ENCODE data around the gene PGBD2. TPM values are rescaled to one million over a fixed set of nuclear protein-coding genes. Genes with fewer than 3 reads are reported as not detected.

Gene PGBD2
- total RNA-seq, 1 experiment from 2014 or later, result 5.3 TPM

DNA sequence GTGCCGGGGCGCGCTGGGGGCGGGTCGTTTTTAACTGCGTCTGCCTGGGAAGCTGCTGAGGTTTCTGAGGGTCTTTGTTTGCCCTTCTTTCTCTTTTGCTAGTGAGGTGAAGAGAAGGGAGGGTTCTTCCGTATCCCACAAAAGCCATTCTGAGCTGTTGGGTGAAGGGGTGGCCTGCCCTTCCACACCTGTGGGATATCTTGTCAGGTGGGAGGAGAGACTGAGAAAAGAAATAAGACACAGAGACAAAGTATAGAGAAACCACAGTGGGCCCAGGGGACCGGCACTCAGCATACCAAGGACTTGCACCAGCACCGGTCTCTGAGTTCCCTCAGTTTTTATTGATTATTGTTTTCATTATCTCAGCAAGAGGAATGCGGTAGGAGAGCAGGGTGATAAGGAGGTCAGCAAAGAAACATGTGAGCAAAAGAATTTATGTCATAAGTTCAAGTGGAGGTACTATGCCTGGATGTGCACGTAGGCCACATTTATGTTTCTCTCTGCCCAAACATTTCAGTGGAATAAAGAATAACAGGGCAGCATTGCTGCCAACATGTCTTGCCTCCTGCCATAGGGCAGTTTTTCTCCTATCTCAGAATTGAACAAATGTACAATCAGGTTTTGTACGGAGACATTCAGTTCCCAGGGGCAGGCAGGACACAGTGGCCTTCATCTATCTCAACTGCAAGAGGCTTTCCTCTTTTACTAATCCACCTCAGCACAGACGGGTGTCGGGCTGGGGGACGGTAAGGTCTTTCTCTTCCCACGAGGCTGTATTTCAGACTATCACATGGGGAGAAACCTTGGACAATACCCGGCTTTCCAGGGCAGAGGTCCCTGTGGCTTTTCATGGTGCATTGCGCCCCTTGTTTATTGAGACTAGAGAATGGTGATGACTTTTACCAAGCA lies 972 bp downstream of the PGBD2 start:
- Histone ChIP-seq H3K9me2 (ENCODE audit: insufficient read depth) (no peaks in the 10 kb centered on the region), H3K79me2 (ENCODE audit: low read depth) (peaks cover 16% of the 10 kb centered on the region; the same call in 1 of the 2 replicates), H3K36me3 (ENCODE audit: low read depth) (no peaks in the 10 kb centered on the region), H3K27me3 (ENCODE audit: insufficient read depth, low read depth) (no peaks in the 10 kb centered on the region), H3K4me3 (peak overlapping the region; percentile 70), H3K4me1 (replicated peaks; ENCODE audit: insufficient read depth) (no peaks in the 10 kb centered on the region), H3K27ac (peak overlapping the region; percentile 58), H3K9me3 (ENCODE audit: insufficient read depth, low read depth) (no peaks in the 10 kb centered on the region), H3K4me2 (peak overlapping the region; percentile 79), H2AFZ (peak overlapping the region; percentile 91), H3F3A (ENCODE audit: insufficient read depth, low read depth) (no peaks in the 10 kb centered on the region), H4K20me1 (ENCODE audit: insufficient read depth) (no peaks in the 10 kb centered on the region)
- CTCF ChIA-PET, result interaction anchor here (0.7 kb wide), 2 partner anchors 34 to 81 kb away, joined by 4 to 6 read pairs; no protein-coding TSS in a partner anchor
- intact Hi-C loops (cut with micrococcal nuclease; ENCODE audit: unreplicated experiment), result loop anchor here (1.0 to 2.0 kb wide), 4 partner anchors 33 to 81 kb away; partner anchors contain the start of genes ZNF672 and ZNF692
- BruUV-seq (replicated peaks), result TSS peak; percentile 60
- POLR2A ChIA-PET (ENCODE audit: unreplicated experiment), result interaction anchor here (0.7 kb wide), 1 partner anchor 49 kb away, joined by 9 read pairs; no protein-coding TSS in a partner anchor
- no peak for DNase-seq
- TF ChIP-seq, protein P1, sequence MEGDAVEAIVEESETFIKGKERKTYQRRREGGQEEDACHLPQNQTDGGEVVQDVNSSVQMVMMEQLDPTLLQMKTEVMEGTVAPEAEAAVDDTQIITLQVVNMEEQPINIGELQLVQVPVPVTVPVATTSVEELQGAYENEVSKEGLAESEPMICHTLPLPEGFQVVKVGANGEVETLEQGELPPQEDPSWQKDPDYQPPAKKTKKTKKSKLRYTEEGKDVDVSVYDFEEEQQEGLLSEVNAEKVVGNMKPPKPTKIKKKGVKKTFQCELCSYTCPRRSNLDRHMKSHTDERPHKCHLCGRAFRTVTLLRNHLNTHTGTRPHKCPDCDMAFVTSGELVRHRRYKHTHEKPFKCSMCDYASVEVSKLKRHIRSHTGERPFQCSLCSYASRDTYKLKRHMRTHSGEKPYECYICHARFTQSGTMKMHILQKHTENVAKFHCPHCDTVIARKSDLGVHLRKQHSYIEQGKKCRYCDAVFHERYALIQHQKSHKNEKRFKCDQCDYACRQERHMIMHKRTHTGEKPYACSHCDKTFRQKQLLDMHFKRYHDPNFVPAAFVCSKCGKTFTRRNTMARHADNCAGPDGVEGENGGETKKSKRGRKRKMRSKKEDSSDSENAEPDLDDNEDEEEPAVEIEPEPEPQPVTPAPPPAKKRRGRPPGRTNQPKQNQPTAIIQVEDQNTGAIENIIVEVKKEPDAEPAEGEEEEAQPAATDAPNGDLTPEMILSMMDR (conservative IDR thresholded peaks at IDR 0.05), result no peak
- no peak for TF ChIP-seq EZH2 (IDR thresholded peaks at IDR 0.05; ENCODE audit: low read depth)

DNA sequence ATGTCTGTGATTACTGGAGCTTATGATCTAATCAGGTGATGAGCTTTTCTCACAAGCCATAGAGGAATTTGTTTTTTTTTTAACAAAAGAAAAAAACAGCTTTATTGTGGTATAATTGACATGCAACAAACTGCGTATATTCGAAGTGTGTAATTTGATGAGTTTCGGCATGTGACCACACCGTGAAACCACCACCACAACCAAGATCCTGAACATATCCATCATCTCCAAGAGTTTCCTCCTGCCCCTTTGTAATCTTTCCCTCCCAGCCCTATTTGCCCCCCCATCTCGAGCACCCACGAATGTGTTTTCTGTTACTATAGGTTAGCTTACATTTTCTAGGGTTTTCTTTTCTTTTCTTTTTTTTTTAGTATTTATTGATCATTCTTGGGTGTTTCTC lies 4.7 kb downstream of the PGBD2 start:
- Histone ChIP-seq H3K27ac (no peak overlapping the region), H3F3A (ENCODE audit: insufficient read depth, low read depth) (no peaks in the 10 kb centered on the region), H3K27me3 (ENCODE audit: insufficient read depth, low read depth) (no peaks in the 10 kb centered on the region), H3K9me2 (ENCODE audit: insufficient read depth) (no peaks in the 10 kb centered on the region), H3K4me2 (no peak overlapping the region), H4K20me1 (ENCODE audit: insufficient read depth) (no peaks in the 10 kb centered on the region), H2AFZ (no peak overlapping the region), H3K4me3 (no peak overlapping the region), H3K4me1 (replicated peaks; ENCODE audit: insufficient read depth) (no peaks in the 10 kb centered on the region), H3K36me3 (ENCODE audit: low read depth) (no peaks in the 10 kb centered on the region), H3K9me3 (ENCODE audit: insufficient read depth, low read depth) (no peaks in the 10 kb centered on the region), H3K79me2 (ENCODE audit: low read depth) (peaks cover 16% of the 10 kb centered on the region; the same call in 1 of the 2 replicates)
- no peak for TF ChIP-seq EZH2 (IDR thresholded peaks at IDR 0.05; ENCODE audit: low read depth)
- TF ChIP-seq, protein P1 (conservative IDR thresholded peaks at IDR 0.05), result no peak
- no peak for DNase-seq
- ChIA-PET POLR2A (ENCODE audit: unreplicated experiment) (interaction anchor here (0.6 kb wide), 1 partner anchor 29 kb away, joined by 4 read pairs; no protein-coding TSS in a partner anchor), CTCF (no interaction called here)
- intact Hi-C loops (cut with micrococcal nuclease; ENCODE audit: unreplicated experiment), result no loop called here
- no TSS peak for BruUV-seq (replicated peaks)

DNA sequence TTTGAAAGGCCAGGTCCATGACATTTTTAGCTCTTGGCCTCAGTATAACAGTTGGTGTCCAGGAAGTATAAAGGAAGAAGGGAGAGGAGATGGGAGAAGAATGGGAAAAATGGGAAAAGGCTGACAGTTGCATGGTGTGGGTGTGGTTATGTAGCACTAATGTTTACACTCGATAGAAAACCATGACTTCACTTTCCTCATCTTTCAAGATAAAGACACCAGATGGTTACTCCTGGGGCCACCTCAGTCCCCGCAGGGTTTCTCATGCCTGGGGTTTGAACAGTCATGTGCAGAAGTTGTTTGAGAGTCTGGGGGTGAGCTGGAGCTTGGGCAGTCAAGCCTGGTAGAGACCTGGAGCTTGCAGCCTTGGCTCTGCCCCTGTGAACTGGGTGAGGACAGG lies 7.9 kb downstream of the PGBD2 start:
- POLR2A ChIA-PET (ENCODE audit: unreplicated experiment), result no interaction called here
- no peaks in the 10 kb centered on the region for H3K9me2 ChIP-seq (ENCODE audit: insufficient read depth)
- no peak overlapping the region for H3K4me2 ChIP-seq
- no peaks in the 10 kb centered on the region for H4K20me1 ChIP-seq (ENCODE audit: insufficient read depth)
- H3K79me2 ChIP-seq (ENCODE audit: low read depth), result no peaks in the 10 kb centered on the region
- CTCF ChIA-PET, result no interaction called here
- H3K4me3 ChIP-seq, result no peak overlapping the region
- H2AFZ ChIP-seq, result no peak overlapping the region
- no peaks in the 10 kb centered on the region for H3F3A ChIP-seq (ENCODE audit: insufficient read depth, low read depth)
- no peaks in the 10 kb centered on the region; the same call in 1 of the 2 replicates for H3K36me3 ChIP-seq (ENCODE audit: low read depth)
- intact Hi-C loops (cut with micrococcal nuclease; ENCODE audit: unreplicated experiment), result no loop called here
- no peaks in the 10 kb centered on the region for H3K4me1 ChIP-seq (replicated peaks; ENCODE audit: insufficient read depth)
- DNase-seq, result no peak
- TF ChIP-seq EZH2 (IDR thresholded peaks at IDR 0.05; ENCODE audit: low read depth), result no peak
- TF ChIP-seq, protein P1 (conservative IDR thresholded peaks at IDR 0.05), result no peak
- no TSS peak for BruUV-seq (replicated peaks)
- no peak overlapping the region for H3K27ac ChIP-seq
- H3K9me3 ChIP-seq (ENCODE audit: insufficient read depth, low read depth), result no peaks in the 10 kb centered on the region
- no peaks in the 10 kb centered on the region for H3K27me3 ChIP-seq (ENCODE audit: insufficient read depth, low read depth)
